ENCODE data around the gene TFF1.

The TFF1 gene

GRCh38 chr21:42366292-42367010, at the start of gene TFF1:
TSS of gene TFF1 (minus strand) at chr21:42366535. CDS start at chr21:42366495, 40 bp downstream.
- no peak for TF ChIP-seq CTCF (IDR thresholded peaks at IDR 0.05)
- no peak for DNase-seq (ENCODE audit: low spot score)
- Histone ChIP-seq H3K4me3 (no peak within 1 kb of the TSS), H3K27ac (no peak within 1 kb of the TSS)

GRCh38 chr21:42414928-42415769, 48.8 kb upstream of the TFF1 start:
- TF ChIP-seq CTCF (IDR thresholded peaks at IDR 0.05), result no peak
- H3K27ac ChIP-seq, result no peak overlapping the region
- H3K4me3 ChIP-seq, result no peak overlapping the region
- DNase-seq (ENCODE audit: low spot score), result no peak

- no peak for DNase-seq (ENCODE audit: low spot score)
- Histone ChIP-seq H3K27ac (no peak overlapping the region), H3K4me3 (no peak overlapping the region)
- no peak for TF ChIP-seq CTCF (IDR thresholded peaks at IDR 0.05)
These were observed 48.2 kb upstream of the TFF1 start for GRCh38 chr21:42414553-42414927.

- no peak overlapping the region for H3K27ac ChIP-seq
- no peak for TF ChIP-seq CTCF (IDR thresholded peaks at IDR 0.05)
- no peak overlapping the region for H3K4me3 ChIP-seq
- no peak for DNase-seq (ENCODE audit: low spot score)
These were observed 47.7 kb upstream of the TFF1 start for GRCh38 chr21:42414066-42414465.

GRCh38 chr21:42413500-42413899, 47.2 kb upstream of the TFF1 start:
- Histone ChIP-seq H3K4me3 (no peak overlapping the region), H3K27ac (no peak overlapping the region)
- no peak for DNase-seq (ENCODE audit: low spot score)
- TF ChIP-seq CTCF (IDR thresholded peaks at IDR 0.05), result no peak

GRCh38 chr21:42413093-42413492, 46.8 kb upstream of the TFF1 start:
- DNase-seq (ENCODE audit: low spot score), result no peak
- no peak overlapping the region for H3K4me3 ChIP-seq
- H3K27ac ChIP-seq, result no peak overlapping the region
- TF ChIP-seq CTCF (IDR thresholded peaks at IDR 0.05), result no peak

GRCh38 chr21:42412636-42412933, 46.2 kb upstream of the TFF1 start:
- DNase-seq (ENCODE audit: low spot score), result no peak
- Histone ChIP-seq H3K4me3 (no peak overlapping the region), H3K27ac (no peak overlapping the region)
- no peak for TF ChIP-seq CTCF (IDR thresholded peaks at IDR 0.05)

Data from coronary artery (tissue), 2 donors.